ENCODE results near the gene C2CD2L.
"Not testable (repeated sequence)": the region's sequence is repeated elsewhere in the genome, so short reads cannot be mapped to it uniquely, and the experiment has no call there.

C2CD2L gene

GRCh38 chr11:119116235-119116594 is 9.1 kb downstream of the C2CD2L start:
- no peak for DNase-seq

GRCh38 chr11:119116601-119117000 is 9.5 kb downstream of the C2CD2L start:
- no peak for DNase-seq

DNA sequence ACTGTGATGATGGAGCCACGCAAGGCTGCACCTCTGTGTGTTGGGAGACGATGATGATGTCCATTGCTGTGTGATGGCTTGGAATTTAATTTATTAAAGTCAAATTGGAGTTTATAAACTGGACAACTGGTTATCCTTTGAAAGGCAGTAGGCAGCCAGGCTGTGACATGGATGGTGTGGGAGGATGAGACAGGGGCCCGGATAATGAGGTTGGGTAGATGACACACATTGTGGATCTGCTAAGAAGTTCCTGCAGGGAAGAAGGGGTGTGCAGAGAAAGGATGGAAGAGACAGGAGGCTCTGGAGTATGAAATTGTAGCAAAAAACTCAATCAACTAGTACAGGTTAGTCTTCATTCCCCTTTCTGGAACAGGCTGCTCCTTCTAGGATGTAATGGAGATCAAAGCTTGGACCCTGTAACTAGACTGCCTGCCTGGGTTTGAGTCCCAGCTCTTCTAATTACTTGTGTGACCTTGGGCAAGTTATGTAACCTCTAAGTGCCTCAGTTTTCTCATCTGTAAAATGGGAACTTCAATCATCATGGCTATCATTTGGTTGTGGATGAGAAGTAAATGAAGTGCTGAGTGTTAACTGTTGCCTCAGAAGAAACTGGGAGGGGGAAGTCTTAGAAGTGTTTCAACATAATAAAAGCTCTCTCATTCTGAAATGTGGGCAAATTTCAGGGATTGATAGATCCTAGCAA is 10.0 kb downstream of the C2CD2L start:
- no peak for DNase-seq

DNA sequence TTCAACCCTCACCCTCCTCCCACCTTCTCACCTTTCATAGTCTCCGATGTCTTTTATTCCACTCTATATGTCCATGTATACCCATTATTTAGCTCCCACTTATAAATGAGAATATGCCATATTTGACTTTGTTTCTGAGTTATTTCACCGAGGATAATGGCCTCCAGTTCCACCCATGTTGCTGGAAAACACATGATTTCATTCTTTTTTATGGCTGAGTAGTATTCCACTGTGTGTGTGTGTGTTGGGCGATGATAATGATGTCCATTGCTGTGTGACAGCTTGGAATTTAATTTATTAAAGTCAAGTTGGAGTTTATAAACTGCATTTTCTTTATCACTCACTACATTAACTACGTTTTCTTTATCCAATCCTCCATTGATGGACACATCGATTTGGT is 11.1 kb downstream of the C2CD2L start:
- DNase-seq = no peak

DNA sequence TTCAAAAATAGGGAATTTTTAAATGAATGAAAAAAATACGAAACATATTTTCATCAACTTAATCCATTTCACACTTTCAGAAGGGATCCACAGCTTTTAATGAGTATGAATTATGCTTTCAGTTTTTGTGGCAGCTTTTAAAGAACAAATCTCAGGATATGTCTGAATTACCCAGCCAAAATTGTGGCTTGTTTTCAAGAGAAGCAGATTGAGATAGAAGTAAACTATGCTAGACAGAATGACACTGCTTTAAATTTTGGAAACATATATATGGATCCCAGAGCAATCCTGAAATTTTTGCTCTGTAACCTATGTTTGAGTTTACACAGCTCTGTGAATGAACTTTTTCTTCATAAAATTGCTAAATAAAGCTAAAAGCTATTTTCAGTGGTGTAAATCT is 11.8 kb downstream of the C2CD2L start:
- no peak for DNase-seq

DNA sequence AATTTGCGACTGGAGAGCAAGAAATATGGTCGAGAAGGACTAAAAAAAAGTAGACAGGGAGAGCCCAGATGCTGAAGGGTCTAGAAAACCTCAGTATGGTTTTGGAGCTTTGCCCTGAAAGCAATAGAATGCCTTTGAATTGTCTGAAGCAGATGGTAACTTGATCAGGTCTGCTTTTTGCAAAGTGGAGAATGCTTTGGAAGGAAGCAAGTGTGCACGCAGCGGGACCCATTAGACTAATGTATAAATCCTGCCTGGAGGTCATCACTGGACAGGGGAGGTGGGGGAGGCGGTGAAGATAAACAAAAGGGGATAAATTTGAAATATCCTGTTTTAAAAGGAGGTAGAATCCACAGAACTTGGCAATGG is 13.5 kb downstream of the C2CD2L start:
- no peak for DNase-seq

DNA sequence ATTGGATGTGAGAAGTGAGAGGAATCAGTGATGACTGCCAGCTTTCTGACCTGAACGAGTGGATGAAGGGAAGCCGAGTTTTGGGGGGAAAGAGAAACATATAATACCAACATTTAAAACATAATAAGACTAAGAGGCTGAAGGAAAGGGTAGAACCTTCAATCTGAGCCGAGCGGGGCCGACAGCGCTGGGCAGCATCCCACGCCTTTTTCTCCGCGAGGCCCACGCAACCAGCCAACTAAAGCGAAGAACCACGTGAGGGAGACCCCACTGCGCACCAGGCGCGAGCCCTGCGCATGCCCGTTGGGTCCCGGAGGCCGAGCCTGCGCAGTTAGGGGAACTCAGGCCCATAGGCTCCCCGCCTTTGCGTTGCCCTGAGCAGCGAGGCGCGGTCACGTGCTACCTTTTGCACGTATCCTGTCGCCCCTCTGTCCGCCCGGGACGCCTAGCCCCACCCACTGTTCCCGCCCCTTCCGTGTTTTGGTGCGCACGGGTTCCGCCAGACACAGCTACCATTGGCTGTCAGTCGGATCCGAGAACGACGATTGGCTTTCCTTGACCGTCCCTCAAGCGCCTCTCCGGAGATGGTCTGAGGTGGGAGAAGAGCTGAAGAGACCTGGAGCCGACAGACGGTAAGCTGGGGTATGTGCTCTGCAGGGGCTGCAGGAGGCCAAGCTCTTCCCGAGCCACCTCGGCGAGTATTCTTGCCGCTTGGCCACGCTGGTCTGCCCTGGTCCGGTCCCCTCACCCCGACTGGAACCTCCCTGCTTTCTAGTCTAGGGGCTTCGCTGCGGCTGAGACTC is 14.1 kb downstream of the C2CD2L start, which contains the start of gene HINFP:
HINFP (plus strand) TSS at position 573 of the 803 bp plus-strand sequence. CDS start 5,365 bp downstream, outside the sequence.
- DNase-seq = peak; percentile 100

- DNase-seq = no peak
These were observed 14.6 kb downstream of the C2CD2L start for GRCh38 chr11:119121811-119122124.

GRCh38 chr11:119125821-119126220 is 18.7 kb downstream of the C2CD2L start:
- DNase-seq = no peak

GRCh38 chr11:119126675-119127268 is 19.6 kb downstream of the C2CD2L start:
- DNase-seq = no peak

GRCh38 chr11:119130662-119131061 is 23.5 kb downstream of the C2CD2L start:
- DNase-seq = no peak

DNA sequence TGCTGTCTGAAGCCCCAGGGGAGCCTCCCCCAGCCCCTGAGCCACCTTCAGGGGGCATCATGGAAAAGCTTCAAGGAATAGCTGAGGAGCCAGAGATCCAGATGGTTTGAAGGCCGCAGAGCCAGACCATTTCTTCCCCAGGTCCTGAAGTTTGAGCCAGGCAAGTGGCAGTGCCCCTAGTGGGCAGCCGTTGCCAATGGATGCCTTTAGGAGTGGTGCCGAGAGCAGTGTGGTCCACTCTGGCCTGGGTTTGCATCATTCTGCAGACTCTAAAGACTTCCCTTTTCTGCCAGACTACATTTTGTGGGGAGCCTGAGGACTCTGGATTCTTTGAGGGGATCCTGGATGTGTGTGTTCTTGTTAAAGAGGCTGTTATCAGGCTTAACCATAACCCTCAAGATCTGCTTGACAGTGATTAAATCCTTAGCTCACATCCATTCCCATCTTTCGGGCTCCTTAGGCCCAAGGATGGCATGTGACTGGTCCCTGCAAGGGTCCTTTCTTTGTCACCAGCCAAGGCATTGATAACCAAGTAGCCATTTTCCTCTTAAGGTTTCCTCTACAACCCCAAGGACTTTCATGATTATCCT is 27.3 kb downstream of the C2CD2L start:
- DNase-seq = peak in 1 of 2 donors; percentile 24

DNA sequence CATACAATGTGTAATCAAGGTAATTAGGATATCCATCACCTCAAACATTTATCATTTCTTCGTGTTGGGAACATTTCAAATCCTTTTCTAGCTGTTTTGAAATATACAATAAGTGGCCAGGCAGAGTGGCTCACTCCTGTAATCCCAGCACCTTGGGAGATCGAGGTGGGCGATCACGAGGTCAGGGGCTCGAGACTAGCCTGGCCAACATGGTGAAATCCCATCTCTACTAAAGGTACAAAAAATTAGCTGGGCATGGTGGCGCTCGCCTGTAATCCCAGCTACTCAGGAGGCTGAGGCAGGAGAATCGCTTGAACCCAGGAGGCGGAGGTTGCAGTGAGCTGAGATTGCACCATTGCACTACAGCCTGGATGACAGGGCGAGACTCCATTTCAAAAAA is 32.1 kb downstream of the C2CD2L start:
- not testable (repeated sequence) for DNase-seq

DNA sequence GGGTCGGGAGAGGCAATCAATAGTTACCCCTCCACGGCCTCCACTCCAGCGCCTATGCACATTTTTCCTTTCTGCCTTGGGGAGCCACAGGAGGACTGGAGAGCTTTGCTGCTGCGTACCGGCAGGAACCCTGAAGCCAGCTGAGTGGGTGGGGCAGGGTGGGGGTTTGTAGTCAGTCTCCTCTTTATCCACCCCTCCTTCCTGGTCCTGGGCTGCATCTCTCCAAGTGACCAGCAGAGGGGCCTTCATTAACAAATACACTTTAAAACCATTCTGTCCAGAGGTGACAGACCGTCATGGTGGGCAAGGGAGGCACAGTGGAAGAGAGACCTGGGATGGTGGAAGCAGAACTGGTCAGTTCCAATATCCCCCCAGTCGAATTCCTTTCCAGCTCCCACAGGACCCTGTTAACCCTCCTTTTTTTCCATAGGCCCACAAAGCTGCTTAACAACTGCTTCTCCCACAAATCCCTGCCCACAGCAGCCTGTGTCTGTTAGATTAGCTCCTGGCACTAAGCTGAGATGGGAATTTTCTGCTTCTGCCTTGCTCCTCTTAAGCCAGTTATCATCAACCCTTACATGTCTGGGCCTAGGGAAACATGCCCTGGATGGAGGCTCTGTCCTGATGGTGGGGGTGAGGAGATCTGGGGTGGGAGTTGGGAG is 37.8 kb downstream of the C2CD2L start:
- peak; percentile 42 to 45 for DNase-seq

GRCh38 chr11:119145551-119145950 is 38.4 kb downstream of the C2CD2L start:
- DNase-seq = no peak

- DNase-seq = no peak
These were observed 40.6 kb downstream of the C2CD2L start for GRCh38 chr11:119147604-119148333.

GRCh38 chr11:119148720-119149017 is 41.5 kb downstream of the C2CD2L start:
- DNase-seq = no peak

GRCh38 chr11:119149018-119149785 is 42.1 kb downstream of the C2CD2L start, which contains the start of gene ABCG4:
Gene ABCG4, plus strand, starts transcription at chr11:119149052. Its CDS starts 914 bp downstream, at chr11:119149966.
- DNase-seq = peak in 1 of 2 donors; percentile 28

GRCh38 chr11:119149786-119150275 is 42.7 kb downstream of the C2CD2L start:
- no peak for DNase-seq

DNA sequence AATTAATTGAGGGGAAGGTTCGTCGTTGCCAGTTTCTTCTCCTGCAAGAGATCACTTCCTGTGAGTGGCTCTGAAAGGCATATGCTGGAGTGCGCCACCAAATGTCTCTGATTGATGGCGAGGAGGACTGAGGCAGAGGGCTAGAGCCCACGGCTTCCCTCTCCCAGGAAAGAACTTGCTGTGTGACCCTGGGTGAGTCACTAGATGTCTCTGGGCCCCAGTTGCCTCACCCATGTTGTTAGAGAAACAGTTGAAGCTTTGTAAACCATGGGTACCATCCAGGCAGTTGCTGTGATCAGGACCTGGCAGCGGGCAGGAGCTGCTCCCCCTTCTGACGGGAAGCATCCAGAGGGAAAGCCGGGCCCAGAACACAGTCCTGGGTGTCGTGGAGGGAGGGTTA is 44.9 kb downstream of the C2CD2L start:
- DNase-seq = no peak

DNA sequence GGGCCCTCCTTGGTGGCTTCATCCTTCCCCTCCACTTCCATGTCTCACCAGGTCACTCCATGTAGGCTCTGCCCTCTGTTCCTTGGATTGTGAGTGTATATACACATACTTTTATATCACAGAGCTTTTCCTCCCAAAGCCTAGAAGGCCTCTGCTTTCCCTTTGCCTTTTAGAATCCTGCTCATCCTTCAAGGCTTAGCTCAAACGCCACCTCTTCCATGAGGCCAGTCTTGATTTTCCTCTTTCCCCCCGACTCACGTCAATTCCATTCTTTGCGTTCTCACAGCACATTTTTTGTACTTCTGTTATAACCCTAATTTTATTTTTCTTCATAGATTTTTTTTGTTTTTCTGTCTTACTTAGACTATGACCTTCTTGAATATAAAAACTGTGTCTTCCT is 45.5 kb downstream of the C2CD2L start:
- no peak for DNase-seq
